GM21515 (cell line): ENCODE measurements around the gene FAM193A.
"Not testable (repeated sequence)": the region's sequence is repeated elsewhere in the genome, so short reads cannot be mapped to it uniquely, and the experiment has no call there.

Experiments used
- ATAC-seq: cut with Tn5 transposase; IDR thresholded peaks from one replicate; pipeline ENCODE4 v1.9.1; 2021; ENCODE audit not compliant: unreplicated experiment

FAM193A gene

GRCh38 chr4:2721586-2721985 lies 185.1 kb downstream of the FAM193A start:
- ATAC-seq: no peak

GRCh38 chr4:2722033-2722432 lies 185.6 kb downstream of the FAM193A start:
- ATAC-seq: no peak

- no peak for ATAC-seq
Measured at GRCh38 chr4:2723751-2724150, 187.3 kb downstream of the FAM193A start.

- no peak for ATAC-seq
Measured at GRCh38 chr4:2725380-2725779, 188.9 kb downstream of the FAM193A start.

- ATAC-seq: not testable (repeated sequence)
Measured at GRCh38 chr4:2726881-2727280, 190.4 kb downstream of the FAM193A start.

- no peak for ATAC-seq
Measured at GRCh38 chr4:2728221-2728620, 191.8 kb downstream of the FAM193A start.

- ATAC-seq: no peak
Measured at GRCh38 chr4:2728806-2729532, 192.5 kb downstream of the FAM193A start.

GRCh38 chr4:2729533-2729875 lies 193.1 kb downstream of the FAM193A start:
- ATAC-seq: no peak

- no peak for ATAC-seq
Measured at GRCh38 chr4:2731907-2732317, 195.5 kb downstream of the FAM193A start.

- ATAC-seq: no peak
Measured at GRCh38 chr4:2732526-2732925, 196.1 kb downstream of the FAM193A start.

- ATAC-seq: no peak
Measured at GRCh38 chr4:2733001-2733843, 196.8 kb downstream of the FAM193A start.

- no peak for ATAC-seq
Measured at GRCh38 chr4:2733844-2734574, 197.6 kb downstream of the FAM193A start.

GRCh38 chr4:2734612-2735011 lies 198.2 kb downstream of the FAM193A start:
- no peak for ATAC-seq

- ATAC-seq: no peak
Measured at GRCh38 chr4:2735869-2736268, 199.4 kb downstream of the FAM193A start.

- ATAC-seq: not testable (repeated sequence)
Measured at GRCh38 chr4:2738296-2738695, 201.8 kb downstream of the FAM193A start.

- no peak for ATAC-seq
Measured at GRCh38 chr4:2741626-2742025, 205.2 kb downstream of the FAM193A start.

GRCh38 chr4:2742081-2742822 lies 205.8 kb downstream of the FAM193A start:
- ATAC-seq: no peak

- ATAC-seq: no peak
Measured at GRCh38 chr4:2742823-2743517, 206.5 kb downstream of the FAM193A start.

GRCh38 chr4:2743518-2744445 lies 207.3 kb downstream of the FAM193A start:
- ATAC-seq: no peak
